Liver (tissue), 9 donors: ENCODE results near the gene THOP1. TPM values are rescaled to one million over a fixed set of nuclear protein-coding genes. Genes with fewer than 3 reads are reported as not detected.

Experiments used
- DNase-seq: peaks from one replicate; pipeline ENCODE4 v3.0.0-alpha.2; 2017; ENCODE audit warnings: low spot score
- H3K27ac ChIP-seq, 2 donors: one replicate each; pipeline ENCODE4 v1.7.0; 2013; ENCODE audit warnings: inconsistent platforms in 2 of 2, low read length in 2 of 2, control low read depth in 1 of 2, low read depth in 1 of 2, mild to moderate bottlenecking in 1 of 2
- H3K27me3 ChIP-seq, 4 donors: one replicate each; pipeline versions ENCODE4 v1.6.1 to v1.7.0; 2013; ENCODE audit warnings: low read length in 3 of 4, inconsistent platforms in 1 of 4, mild to moderate bottlenecking in 1 of 4, moderate library complexity in 1 of 4; ENCODE audit not compliant: control insufficient read depth in 4 of 4, insufficient read depth in 4 of 4
- H3K36me3 ChIP-seq, 4 donors: one replicate each; pipeline versions ENCODE4 v1.6.1 to v1.7.0; 2013; ENCODE audit warnings: low read length in 3 of 4, mild to moderate bottlenecking in 3 of 4, low read depth in 1 of 4, moderate library complexity in 1 of 4; ENCODE audit not compliant: control insufficient read depth in 4 of 4, insufficient read depth in 3 of 4
- H3K4me1 ChIP-seq, 4 donors: one replicate each; pipeline versions ENCODE4 v1.6.1 to v1.7.0; 2013; ENCODE audit warnings: low read length in 3 of 4, mild to moderate bottlenecking in 3 of 4, moderate library complexity in 1 of 4; ENCODE audit not compliant: control insufficient read depth in 4 of 4, insufficient read depth in 4 of 4
- H3K4me3 ChIP-seq, 3 donors: one replicate each; pipeline versions ENCODE4 v1.6.1 to v1.7.0; 2013; ENCODE audit warnings: low read length in 3 of 3, control low read depth in 1 of 3, low read depth in 1 of 3, mild to moderate bottlenecking in 1 of 3
- H3K9ac ChIP-seq, 2 donors: one replicate each; pipeline ENCODE4 v1.7.0; 2013; ENCODE audit warnings: low read length in 2 of 2, mild to moderate bottlenecking in 2 of 2, moderate library complexity in 2 of 2, control low read depth in 1 of 2, low read depth in 1 of 2
- H3K9me3 ChIP-seq, 4 donors: one replicate each; pipeline versions ENCODE4 v1.6.1 to v1.7.0; 2013; ENCODE audit warnings: low read length in 3 of 4; ENCODE audit not compliant: control insufficient read depth in 4 of 4
- CTCF ChIP-seq: fragments of 150-350 bp; IDR thresholded peaks from 2 replicates; pipeline ENCODE4 v1.5.1; 2017; ENCODE audit warnings: improper control_type of control experiment, low read depth, low read length; ENCODE audit not compliant: missing input control
- EGR1 ChIP-seq, 2 donors: IDR thresholded peaks; 2 replicates each; pipeline ENCODE4 v1.6.1; 2016 to 2018; ENCODE audit warnings: antibody characterized with exemption in 2 of 2, low read depth in 2 of 2
- FOXA1 ChIP-seq: IDR thresholded peaks from 2 replicates; pipeline ENCODE4 v1.6.1; 2016; ENCODE audit warnings: antibody characterized with exemption
- FOXA2 ChIP-seq: IDR thresholded peaks from 2 replicates; pipeline ENCODE4 v1.6.1; 2016; ENCODE audit warnings: antibody characterized with exemption
- GABPA ChIP-seq, 2 donors: IDR thresholded peaks in 1 of 2; conservative IDR thresholded peaks in 1 of 2; 2 replicates each; pipeline ENCODE4 v1.6.1; 2016; ENCODE audit warnings: antibody characterized with exemption in 2 of 2, mild to moderate bottlenecking in 1 of 2, moderate library complexity in 1 of 2
- HNF4A ChIP-seq, 2 donors: conservative IDR thresholded peaks; 2 replicates each; pipeline ENCODE4 v1.6.1; 2016; ENCODE audit warnings: antibody characterized with exemption in 2 of 2, mild to moderate bottlenecking in 2 of 2
- HNF4G ChIP-seq: IDR thresholded peaks from 2 replicates; pipeline ENCODE4 v1.6.1; 2016; ENCODE audit warnings: antibody characterized with exemption
- JUND ChIP-seq, 2 donors: IDR thresholded peaks; 2 replicates each; pipeline ENCODE4 v1.6.1; 2016; ENCODE audit warnings: antibody characterized with exemption in 2 of 2
- MAX ChIP-seq: IDR thresholded peaks from 2 replicates; pipeline ENCODE4 v1.6.1; 2016; ENCODE audit warnings: antibody characterized with exemption
- NR2F2 ChIP-seq: IDR thresholded peaks from 2 replicates; pipeline ENCODE4 v1.6.1; 2016; ENCODE audit warnings: antibody characterized with exemption
- RAD21 ChIP-seq, 2 donors: IDR thresholded peaks; 2 replicates each; pipeline ENCODE4 v1.6.1; 2016; ENCODE audit warnings: antibody characterized with exemption in 2 of 2, mild to moderate bottlenecking in 2 of 2
- REST ChIP-seq: IDR thresholded peaks from 2 replicates; pipeline ENCODE4 v1.6.1; 2016; ENCODE audit warnings: antibody characterized with exemption, mild to moderate bottlenecking
- RXRA ChIP-seq, 2 donors: IDR thresholded peaks; 2 replicates each; pipeline ENCODE4 v1.6.1; 2017 to 2018; ENCODE audit warnings: antibody characterized with exemption in 2 of 2, mild to moderate bottlenecking in 1 of 2
- SP1 ChIP-seq: IDR thresholded peaks from 2 replicates; pipeline ENCODE4 v1.6.1; 2018; ENCODE audit warnings: antibody characterized with exemption, mild to moderate bottlenecking
- TAF1 ChIP-seq: conservative IDR thresholded peaks from 2 replicates; pipeline ENCODE4 v1.6.1; 2016; ENCODE audit warnings: antibody characterized with exemption, mild to moderate bottlenecking
- YY1 ChIP-seq: IDR thresholded peaks from 2 replicates; pipeline ENCODE4 v1.6.1; 2016; ENCODE audit warnings: antibody characterized with exemption, mild to moderate bottlenecking
- ZBTB33 ChIP-seq: IDR thresholded peaks from 2 replicates; pipeline ENCODE4 v1.6.1; 2016; ENCODE audit warnings: antibody characterized with exemption
- WGBS: extraction: QIAGEN DNeasy Blood & Tissue Kit; methylation state at CpG from one replicate; pipeline ENCODE4 v1.1.7; 2013; 5-methylcytosine and 5-hydroxymethylcytosine counted together
- polyA plus RNA-seq, 2 donors: library from polyadenylated mRNA; stranded (reverse) in 1 of 2; unstranded in 1 of 2; fragments of 200-250 nt in 1 of 2; fragments of >200 nt in 1 of 2; fragmentation: Nextera tagmentation in 1 of 2; extraction: Ambion mirVana in 1 of 2; gene quantifications; one replicate each; pipeline versions ENCODE4 v1.2.1 to v1.2.3, GENCODE V29; 2013 to 2015
- total RNA-seq, 2 donors: library from RNA; depleted of rRNA; stranded (reverse); fragments of >200 nt; gene quantifications; one replicate each; pipeline ENCODE4 v1.2.3, GENCODE V29; 2014
- TF ChIP-seq, protein P1 (sequence below): IDR thresholded peaks from 2 replicates; pipeline ENCODE4 v1.6.1; 2016; ENCODE audit warnings: antibody characterized with exemption
- donor health status: healthy.
- donor health status: healthy.
- donor health status: healthy.
- donor health status: healthy.
- donor health status: healthy.

The THOP1 gene
- total and polyA plus RNA-seq, 4 donors = 39.1 to 56.2 (median 44.7) TPM

- no peak overlapping the region for H3K4me3 ChIP-seq
- no peaks in the 10 kb centered on the region for H3K9me3 ChIP-seq
- WGBS = 95% methylated on average over 43 of the region's 43 CpGs
- H3K4me1 ChIP-seq = no peaks in the 10 kb centered on the region
- H3K36me3 ChIP-seq = peaks cover 3 to 70% (median 9%) of the 10 kb centered on the region in 4 donors
- H3K9ac ChIP-seq = no peak overlapping the region
- H3K27me3 ChIP-seq = no peaks in the 10 kb centered on the region
- TF ChIP-seq, protein P1, sequence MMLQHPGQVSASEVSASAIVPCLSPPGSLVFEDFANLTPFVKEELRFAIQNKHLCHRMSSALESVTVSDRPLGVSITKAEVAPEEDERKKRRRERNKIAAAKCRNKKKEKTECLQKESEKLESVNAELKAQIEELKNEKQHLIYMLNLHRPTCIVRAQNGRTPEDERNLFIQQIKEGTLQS = no peak
- TF ChIP-seq JUND (IDR thresholded peaks at IDR 0.05) (no peak), RAD21 (IDR thresholded peaks at IDR 0.05) (no peak), GABPA (IDR thresholded peaks at IDR 0.05 in 1 of 2, conservative IDR thresholded peaks at IDR 0.05 in 1 of 2) (no peak), MAX (no peak), YY1 (no peak), SP1 (no peak), HNF4G (no peak), HNF4A (conservative IDR thresholded peaks at IDR 0.05) (no peak), FOXA1 (no peak), ZBTB33 (no peak), EGR1 (IDR thresholded peaks at IDR 0.05; ENCODE audit: low read depth in 2 of 2) (no peak)
- no peak for DNase-seq
- H3K27ac ChIP-seq = no peak overlapping the region
These were observed 23.2 kb upstream of the THOP1 start for GRCh38 chr19:2761876-2762782.

DNA sequence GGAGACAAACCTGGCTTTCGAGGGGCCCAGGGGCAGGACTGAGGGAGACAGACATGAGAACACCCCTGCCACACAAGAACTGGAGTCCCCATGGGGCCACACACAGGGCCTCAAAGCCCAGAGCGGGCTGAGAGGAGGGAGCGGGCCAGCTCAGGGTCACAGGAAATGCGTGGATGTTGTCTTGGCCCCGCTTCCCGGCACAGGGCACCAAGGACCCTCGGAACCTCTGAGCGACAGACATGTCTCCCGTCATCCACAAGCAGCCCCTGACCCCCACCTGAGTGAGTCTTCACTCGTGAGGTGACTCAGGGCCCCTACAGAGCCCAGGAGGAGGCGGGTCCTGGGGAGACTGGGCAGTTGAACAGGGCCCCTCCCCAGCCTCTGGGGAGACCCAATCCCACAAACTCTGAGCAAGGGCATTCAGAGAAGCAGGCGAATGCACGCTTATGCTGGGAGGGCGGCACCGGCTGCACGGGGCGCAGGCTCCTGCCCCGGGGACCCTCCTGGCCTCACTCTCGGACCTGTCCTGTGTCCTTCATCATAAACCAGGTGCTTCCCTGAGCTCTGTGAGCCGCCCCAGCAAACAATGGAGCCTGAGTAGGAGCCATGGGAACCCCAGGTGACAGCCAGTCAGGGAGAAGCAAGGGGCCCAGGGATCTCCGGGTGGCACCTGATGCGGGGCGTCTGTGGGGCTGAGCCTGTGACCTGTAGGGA, 22.4 kb upstream of the THOP1 start:
- DNase-seq = no peak

More for the DNA sequence above, 22.4 kb upstream of the THOP1 start:
- Histone ChIP-seq H3K36me3 (peaks cover 3 to 63% (median 11%) of the 10 kb centered on the region in 4 donors), H3K4me1 (no peaks in the 10 kb centered on the region), H3K27me3 (no peaks in the 10 kb centered on the region), H3K9me3 (no peaks in the 10 kb centered on the region), H3K9ac (no peak overlapping the region), H3K4me3 (no peak overlapping the region), H3K27ac (no peak overlapping the region)
- TF ChIP-seq CTCF (no peak), SP1 (no peak), ZBTB33 (no peak), HNF4A (conservative IDR thresholded peaks at IDR 0.05) (no peak), JUND (IDR thresholded peaks at IDR 0.05) (no peak), HNF4G (no peak), TAF1 (no peak), FOXA2 (no peak), MAX (no peak), NR2F2 (no peak), GABPA (IDR thresholded peaks at IDR 0.05 in 1 of 2, conservative IDR thresholded peaks at IDR 0.05 in 1 of 2) (no peak), YY1 (no peak), REST (no peak), RXRA (IDR thresholded peaks at IDR 0.05) (no peak), RAD21 (IDR thresholded peaks at IDR 0.05) (no peak), FOXA1 (no peak), EGR1 (IDR thresholded peaks at IDR 0.05; ENCODE audit: low read depth in 2 of 2) (no peak)
- TF ChIP-seq, protein P1 = no peak
- 95% methylated on average over 23 of the region's 23 CpGs for WGBS
